SJCRH30 (cell line): ENCODE data around the gene ARL6IP4. TPM values are rescaled to one million over a fixed set of nuclear protein-coding genes. Genes with fewer than 3 reads are reported as not detected.
"Not testable (repeated sequence)": the region's sequence is repeated elsewhere in the genome, so short reads cannot be mapped to it uniquely, and the experiment has no call there.

Experiments used
- DNase-seq, 2 experiments: peaks; one replicate each; pipeline ENCODE4 v3.0.0-alpha.2; 2015 to 2020
- H3K27ac ChIP-seq: fragments of 250-450 bp; sonication (Bioruptor Pico); 2 replicates; pipeline ENCODE4 v1.5.1; 2020; ENCODE audit warnings: mild to moderate bottlenecking, moderate library complexity
- H3K27me3 ChIP-seq: fragments of 250-450 bp; sonication (Bioruptor Pico); 2 replicates; pipeline ENCODE4 v1.5.1; 2020; ENCODE audit warnings: mild to moderate bottlenecking, moderate library complexity
- H3K36me3 ChIP-seq: fragments of 250-450 bp; sonication (Bioruptor Pico); 2 replicates; pipeline ENCODE4 v1.5.1; 2020; ENCODE audit warnings: mild to moderate bottlenecking, moderate library complexity
- H3K4me1 ChIP-seq: fragments of 250-450 bp; sonication (Bioruptor Pico); 2 replicates; pipeline ENCODE4 v1.5.1; 2020; ENCODE audit warnings: mild to moderate bottlenecking, moderate library complexity
- H3K4me3 ChIP-seq: fragments of 250-450 bp; sonication (Bioruptor Pico); 2 replicates; pipeline ENCODE4 v1.5.1; 2020; ENCODE audit warnings: mild to moderate bottlenecking, moderate library complexity
- H3K9me3 ChIP-seq: fragments of 250-450 bp; sonication (Bioruptor Pico); replicated peaks from 2 replicates; pipeline ENCODE4 v1.5.1; 2020; ENCODE audit warnings: mild to moderate bottlenecking, moderate library complexity
- total RNA-seq: library from RNA; depleted of rRNA; stranded (reverse); fragments of >200 nt; shearing (Covaris generic); gene quantifications from 2 replicates; pipeline ENCODE4 v1.2.3, GENCODE V29; 2014

ARL6IP4 gene
- total RNA-seq, 1 experiment from 2014 or later: 144 TPM

DNA sequence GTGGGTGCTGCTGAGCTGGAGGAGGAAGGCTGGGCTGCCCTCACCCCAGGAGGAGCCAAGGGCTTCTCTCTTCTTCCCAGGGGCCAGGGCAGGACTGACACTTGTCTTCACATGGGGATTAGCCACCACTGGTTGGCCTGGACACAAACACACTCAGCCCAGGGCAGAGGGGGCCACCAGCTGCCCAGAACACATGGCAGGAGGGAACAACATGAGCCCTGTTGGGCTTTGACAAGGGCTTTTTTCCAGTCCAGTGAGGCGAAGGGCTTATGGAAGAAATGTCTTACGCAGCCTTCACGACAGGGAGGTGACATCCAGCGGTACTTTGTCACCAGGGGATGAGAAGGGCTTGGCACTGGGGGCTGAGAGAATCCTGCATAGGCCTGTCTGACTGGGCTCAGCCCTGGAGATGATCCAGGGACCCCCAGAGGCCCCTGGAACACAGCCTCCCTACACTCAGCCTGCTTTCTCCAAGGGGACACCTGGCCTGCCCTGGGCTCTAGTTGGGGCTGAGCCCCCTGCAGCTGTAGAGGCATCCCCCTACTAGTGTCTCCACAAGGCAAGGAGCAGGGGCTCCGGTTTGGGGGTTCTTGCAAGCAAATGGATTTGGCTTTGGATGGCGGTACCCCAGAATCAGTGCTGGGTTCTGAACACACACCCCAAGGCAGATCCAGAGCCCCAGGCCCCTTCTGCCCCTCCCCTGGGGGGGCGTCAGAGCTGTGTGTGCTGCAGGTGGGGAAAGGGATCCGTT lies 18.9 kb downstream of the ARL6IP4 start:
- DNase-seq: no peak
- Histone ChIP-seq H3K27me3 (no peaks in the 10 kb centered on the region), H3K36me3 (no peaks in the 10 kb centered on the region), H3K4me3 (no peak overlapping the region), H3K4me1 (no peaks in the 10 kb centered on the region), H3K9me3 (no peaks in the 10 kb centered on the region), H3K27ac (no peak overlapping the region)

DNA sequence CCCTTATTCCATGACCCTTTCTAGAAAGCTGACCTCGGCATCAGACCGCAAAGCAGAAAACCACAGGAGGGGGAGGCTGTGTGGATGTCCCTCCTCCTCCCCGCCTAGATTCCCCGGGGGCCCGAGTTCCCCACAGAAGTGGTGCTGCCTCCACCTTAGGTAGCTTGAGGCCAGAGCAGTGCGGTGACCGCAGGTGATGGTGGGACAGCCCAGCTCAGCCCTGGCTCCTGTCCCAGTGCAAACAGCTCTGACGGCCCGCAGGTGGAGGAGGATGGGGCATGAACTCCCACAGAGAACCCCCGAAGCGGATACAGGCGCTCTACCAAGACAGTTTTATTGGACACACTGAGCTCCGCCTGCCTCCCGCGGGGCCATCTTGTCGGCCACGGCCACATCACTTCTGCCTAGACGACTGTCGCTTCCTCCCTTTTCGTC lies 19.5 kb downstream of the ARL6IP4 start:
- H3K36me3 ChIP-seq: no peaks in the 10 kb centered on the region
- H3K27ac ChIP-seq: no peak overlapping the region
- H3K9me3 ChIP-seq: no peaks in the 10 kb centered on the region
- no peaks in the 10 kb centered on the region for H3K4me1 ChIP-seq
- DNase-seq: no peak
- H3K4me3 ChIP-seq: no peak overlapping the region
- H3K27me3 ChIP-seq: no peaks in the 10 kb centered on the region

DNA sequence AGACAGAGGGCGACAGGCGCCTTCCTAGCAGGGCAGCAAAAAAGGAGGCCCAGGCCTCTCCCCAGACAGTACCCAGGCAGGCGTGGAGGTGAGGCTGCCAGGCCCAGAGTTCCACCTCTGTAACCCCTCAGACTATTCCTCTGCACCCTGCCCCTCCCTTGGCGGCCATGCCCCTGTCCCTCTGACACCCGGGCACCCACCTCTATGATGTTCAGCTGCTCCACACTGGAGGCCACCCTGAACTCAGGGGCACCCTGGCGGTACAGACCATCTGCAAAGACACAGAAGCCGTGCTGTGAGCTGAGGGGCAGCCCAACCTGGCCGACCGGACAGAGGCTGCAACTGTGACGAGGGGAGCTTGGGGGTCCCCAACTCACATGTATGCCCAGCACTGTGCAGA lies 20.1 kb downstream of the ARL6IP4 start:
- Histone ChIP-seq H3K9me3 (no peaks in the 10 kb centered on the region), H3K36me3 (no peaks in the 10 kb centered on the region), H3K4me1 (no peaks in the 10 kb centered on the region), H3K27me3 (no peaks in the 10 kb centered on the region), H3K27ac (no peak overlapping the region), H3K4me3 (no peak overlapping the region)
- no peak for DNase-seq

DNA sequence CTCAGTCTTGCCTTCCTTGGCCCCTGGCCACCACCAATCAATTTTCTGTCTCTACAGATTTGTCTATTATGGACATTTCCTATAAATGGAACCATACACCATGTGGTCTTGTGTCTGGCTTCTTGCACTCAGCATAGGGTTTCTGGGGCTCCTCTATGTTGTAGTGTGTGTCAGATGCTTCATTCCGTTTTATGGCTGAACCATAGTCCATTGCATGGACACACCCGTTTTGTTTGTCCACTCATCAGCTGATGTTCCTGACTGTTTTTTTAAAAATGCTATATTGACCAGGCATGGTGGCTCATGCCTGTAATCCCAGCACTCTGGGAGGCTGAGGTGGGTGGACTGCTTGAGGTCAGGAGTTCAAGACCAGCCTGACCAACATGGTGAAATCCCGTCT lies 21.0 kb downstream of the ARL6IP4 start:
- H3K27ac ChIP-seq: no peak overlapping the region

DNA sequence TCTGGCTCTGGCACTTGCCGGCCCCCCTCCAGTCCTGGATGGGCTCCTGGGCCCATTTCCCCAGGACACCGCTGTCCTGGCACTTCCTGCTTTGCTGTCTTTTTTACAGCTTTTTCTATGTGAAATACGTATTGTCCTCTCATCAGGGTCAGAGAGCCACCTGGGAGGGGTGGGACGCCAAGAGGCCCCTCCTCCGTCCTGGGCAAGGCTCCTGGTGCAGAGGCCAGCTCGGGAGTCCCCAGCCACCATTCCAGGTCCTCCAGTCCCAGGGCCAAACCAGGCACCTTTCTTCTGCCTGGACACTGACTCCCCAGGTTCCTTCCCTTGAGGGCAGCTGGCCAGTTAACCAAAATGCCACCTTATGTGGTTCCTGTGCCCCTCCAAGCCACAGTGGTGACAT lies 22.8 kb downstream of the ARL6IP4 start:
- H3K4me1 ChIP-seq: no peaks in the 10 kb centered on the region
- no peak overlapping the region for H3K27ac ChIP-seq
- H3K36me3 ChIP-seq: no peaks in the 10 kb centered on the region
- no peak overlapping the region for H3K4me3 ChIP-seq
- no peak for DNase-seq
- H3K27me3 ChIP-seq: no peaks in the 10 kb centered on the region
- no peaks in the 10 kb centered on the region for H3K9me3 ChIP-seq

More for the DNA sequence above, 21.0 kb downstream of the ARL6IP4 start:
- H3K36me3 ChIP-seq: no peaks in the 10 kb centered on the region
- no peak overlapping the region for H3K4me3 ChIP-seq
- no peaks in the 10 kb centered on the region for H3K4me1 ChIP-seq
- H3K27me3 ChIP-seq: no peaks in the 10 kb centered on the region
- H3K9me3 ChIP-seq: no peaks in the 10 kb centered on the region
- no peak for DNase-seq

DNA sequence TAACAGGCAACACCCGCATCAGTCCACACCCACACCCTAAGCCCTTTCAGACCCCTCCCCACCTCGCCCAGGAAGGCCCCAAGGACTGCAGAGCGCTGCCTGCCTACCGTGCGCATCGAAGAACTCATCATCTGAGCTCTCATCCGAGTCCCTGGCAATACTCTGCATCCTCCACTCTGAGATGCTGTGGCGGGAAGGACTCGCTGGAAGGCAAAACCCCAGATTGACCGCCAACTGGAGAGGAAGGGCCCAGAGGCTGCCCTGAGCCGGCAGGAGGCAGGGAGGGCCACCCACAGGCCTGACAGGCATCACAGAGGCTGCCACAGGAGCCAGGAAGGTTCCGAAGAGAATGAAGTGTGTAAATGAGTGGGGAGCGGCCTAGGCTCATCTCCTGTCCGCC lies 23.8 kb downstream of the ARL6IP4 start:
- no peak for DNase-seq
- H3K27ac ChIP-seq: no peak overlapping the region

DNA sequence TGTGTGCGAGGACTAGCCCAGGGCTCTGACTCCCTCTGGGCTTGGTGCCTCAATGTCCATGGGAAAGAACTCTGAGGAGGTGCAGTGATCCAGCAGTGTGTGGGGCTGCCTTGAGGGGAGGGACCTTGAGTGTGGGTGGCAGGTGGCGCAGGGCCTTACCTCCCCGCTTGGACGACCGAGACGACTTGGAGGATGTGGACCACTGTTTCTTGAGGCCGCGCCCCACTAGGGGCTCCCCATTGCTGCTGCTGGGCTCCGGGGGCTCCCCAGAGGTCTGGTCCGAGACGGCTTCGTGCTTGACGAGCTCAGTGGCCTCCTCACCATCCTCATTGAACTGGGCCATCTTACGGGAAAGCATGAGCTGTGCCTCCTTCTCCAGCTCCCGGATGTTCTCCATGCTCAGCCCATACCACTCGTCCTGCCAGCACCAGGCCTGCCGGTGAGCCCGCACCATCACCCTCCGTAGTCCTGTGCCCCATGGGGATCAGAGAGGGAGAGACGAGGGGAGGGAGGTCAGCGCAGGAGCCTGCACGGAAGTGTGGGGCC lies 24.7 kb downstream of the ARL6IP4 start:
- Histone ChIP-seq H3K9me3 (no peaks in the 10 kb centered on the region), H3K27me3 (no peaks in the 10 kb centered on the region), H3K27ac (no peak overlapping the region), H3K36me3 (no peaks in the 10 kb centered on the region), H3K4me3 (no peak overlapping the region), H3K4me1 (no peaks in the 10 kb centered on the region)
- DNase-seq: no peak

More for the DNA sequence above, 23.8 kb downstream of the ARL6IP4 start:
- no peak overlapping the region for H3K4me3 ChIP-seq
- H3K27me3 ChIP-seq: no peaks in the 10 kb centered on the region
- H3K36me3 ChIP-seq: no peaks in the 10 kb centered on the region
- no peaks in the 10 kb centered on the region for H3K4me1 ChIP-seq
- no peaks in the 10 kb centered on the region for H3K9me3 ChIP-seq

DNA sequence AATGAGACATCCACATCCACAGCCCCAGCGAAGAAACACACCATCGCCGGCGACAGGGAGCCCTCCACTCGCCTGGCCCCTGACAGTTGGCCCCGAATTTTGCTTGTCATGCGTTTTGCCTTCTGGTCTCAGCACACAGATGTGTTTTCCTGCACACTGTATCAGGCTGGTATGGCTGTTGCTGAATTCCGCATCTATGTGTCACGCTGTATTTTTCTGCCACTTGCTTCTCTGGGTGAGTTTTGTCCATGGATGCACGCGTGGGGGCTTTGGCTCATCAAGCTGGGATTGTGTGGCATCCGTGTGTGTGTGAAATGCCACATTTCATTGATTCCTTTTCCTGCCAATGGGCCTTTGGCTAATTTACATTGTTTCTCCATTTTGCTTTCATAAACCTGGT lies 26.5 kb downstream of the ARL6IP4 start:
- DNase-seq: no peak

DNA sequence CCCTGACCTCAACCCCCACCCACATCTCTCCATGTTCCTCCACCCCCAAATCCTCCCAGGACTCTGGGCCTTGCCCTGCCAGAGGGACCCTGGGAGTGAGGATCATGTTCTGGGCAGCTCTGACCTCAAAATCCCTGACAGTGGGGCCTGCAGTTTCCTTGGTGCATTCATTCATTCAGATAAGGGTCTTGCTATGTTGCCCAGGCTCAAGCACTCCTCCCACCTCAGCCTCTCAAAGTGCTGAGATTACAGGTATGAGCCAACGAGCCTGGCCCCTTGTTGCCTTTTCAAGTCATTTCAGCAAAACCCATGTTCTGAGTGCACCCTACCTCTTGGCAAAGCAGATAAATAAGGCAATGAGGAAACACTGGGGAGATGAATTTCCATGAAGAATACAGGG lies 29.6 kb downstream of the ARL6IP4 start:
- Histone ChIP-seq H3K27ac (no peak overlapping the region), H3K27me3 (no peaks in the 10 kb centered on the region), H3K4me3 (no peak overlapping the region), H3K9me3 (no peaks in the 10 kb centered on the region), H3K36me3 (no peaks in the 10 kb centered on the region), H3K4me1 (no peaks in the 10 kb centered on the region)
- no peak for DNase-seq

More for the DNA sequence above, 26.5 kb downstream of the ARL6IP4 start:
- Histone ChIP-seq H3K4me1 (no peaks in the 10 kb centered on the region), H3K27ac (no peak overlapping the region), H3K27me3 (no peaks in the 10 kb centered on the region), H3K9me3 (no peaks in the 10 kb centered on the region), H3K36me3 (no peaks in the 10 kb centered on the region), H3K4me3 (no peak overlapping the region)

DNA sequence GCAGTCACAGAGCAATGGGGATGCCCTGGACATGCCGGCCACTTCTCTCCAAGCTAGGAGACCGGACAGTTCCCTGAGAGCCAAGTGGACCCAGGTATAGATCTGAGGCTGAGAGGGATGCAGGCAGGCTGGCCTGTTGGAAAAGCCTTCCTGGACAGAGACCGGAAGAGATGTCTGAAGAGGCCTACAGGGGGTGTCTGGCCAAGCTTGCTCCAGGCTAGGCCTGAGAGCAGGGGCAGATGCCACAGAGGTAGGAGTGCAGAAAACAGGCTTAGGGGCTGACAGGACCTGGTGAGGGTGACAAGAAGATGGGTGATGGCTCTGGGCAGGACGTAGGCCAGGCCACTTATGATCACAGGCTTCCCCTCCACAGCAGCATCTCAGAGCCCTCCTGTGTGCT lies 30.2 kb downstream of the ARL6IP4 start:
- no peaks in the 10 kb centered on the region for H3K36me3 ChIP-seq
- H3K27me3 ChIP-seq: no peaks in the 10 kb centered on the region
- no peaks in the 10 kb centered on the region for H3K9me3 ChIP-seq
- no peaks in the 10 kb centered on the region for H3K4me1 ChIP-seq
- no peak overlapping the region for H3K27ac ChIP-seq
- no peak for DNase-seq
- no peak overlapping the region for H3K4me3 ChIP-seq

DNA sequence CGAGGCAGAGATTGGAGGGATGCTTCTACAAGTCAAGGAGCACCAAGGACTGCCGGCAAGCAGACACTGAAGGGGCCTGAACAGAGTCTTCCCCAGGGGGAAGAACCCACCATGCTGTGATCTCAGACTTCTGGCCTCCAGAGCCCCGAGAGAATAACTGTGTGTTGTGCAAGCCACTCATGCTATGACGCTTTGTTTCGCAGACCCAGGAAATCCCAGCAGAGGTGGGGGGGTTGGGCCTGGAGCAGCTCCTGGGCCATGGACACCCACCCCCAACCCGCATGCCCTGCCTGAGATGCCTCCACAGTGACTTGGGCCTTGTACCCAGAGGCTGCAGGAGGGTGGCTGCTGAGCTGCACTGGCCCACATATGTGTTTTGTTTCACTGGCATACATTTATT lies 31.2 kb downstream of the ARL6IP4 start:
- Histone ChIP-seq H3K4me3 (no peak overlapping the region), H3K9me3 (no peaks in the 10 kb centered on the region), H3K27me3 (no peaks in the 10 kb centered on the region), H3K4me1 (no peaks in the 10 kb centered on the region), H3K27ac (no peak overlapping the region), H3K36me3 (no peaks in the 10 kb centered on the region)
- no peak for DNase-seq

DNA sequence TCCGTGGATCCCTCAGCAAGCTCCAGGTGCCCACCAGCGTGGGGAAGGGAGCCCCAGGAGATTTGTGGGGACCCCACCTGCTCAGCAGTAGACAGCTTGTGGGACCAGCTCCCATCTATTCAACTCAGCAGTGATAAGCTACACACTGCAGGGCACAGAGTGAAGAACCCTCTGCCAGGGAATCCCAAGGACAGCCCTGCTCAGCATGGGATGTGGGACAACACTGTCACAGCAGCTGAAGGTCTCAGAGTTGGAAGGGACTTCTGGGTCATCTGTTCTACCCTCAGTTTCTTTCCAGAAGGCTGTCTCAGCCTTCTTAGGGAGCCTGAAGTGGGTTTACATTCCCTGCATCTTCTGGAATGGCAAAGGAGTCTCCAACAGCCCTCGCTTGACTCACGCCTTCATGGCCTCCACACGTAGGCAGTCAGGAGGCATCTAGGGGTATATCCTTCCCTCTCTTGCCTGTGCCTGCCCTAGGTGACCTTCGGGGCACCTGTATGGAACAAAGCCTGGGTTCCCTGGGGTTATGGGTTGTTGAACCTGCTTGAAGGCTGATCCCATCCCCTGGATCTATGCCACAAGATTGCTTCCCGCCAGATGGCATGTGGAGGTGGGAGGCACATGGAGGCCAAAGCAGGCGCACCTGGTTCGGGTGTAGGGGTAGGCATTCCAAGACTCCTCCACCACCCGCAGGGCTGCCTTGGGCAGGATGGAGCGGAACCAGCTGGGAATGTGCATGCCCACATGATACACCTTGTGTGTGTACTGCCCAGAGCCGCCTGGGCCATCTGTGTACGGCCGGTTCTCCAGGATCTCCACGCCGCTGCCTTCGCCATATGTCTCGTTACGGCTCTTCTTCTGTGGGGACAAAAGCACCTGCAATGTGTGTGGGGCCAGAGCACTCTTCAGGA lies 33.0 kb downstream of the ARL6IP4 start:
- Histone ChIP-seq H3K27ac (no peak overlapping the region), H3K4me1 (no peaks in the 10 kb centered on the region), H3K36me3 (no peaks in the 10 kb centered on the region), H3K9me3 (no peaks in the 10 kb centered on the region), H3K4me3 (no peak overlapping the region), H3K27me3 (no peaks in the 10 kb centered on the region)
- DNase-seq: no peak

DNA sequence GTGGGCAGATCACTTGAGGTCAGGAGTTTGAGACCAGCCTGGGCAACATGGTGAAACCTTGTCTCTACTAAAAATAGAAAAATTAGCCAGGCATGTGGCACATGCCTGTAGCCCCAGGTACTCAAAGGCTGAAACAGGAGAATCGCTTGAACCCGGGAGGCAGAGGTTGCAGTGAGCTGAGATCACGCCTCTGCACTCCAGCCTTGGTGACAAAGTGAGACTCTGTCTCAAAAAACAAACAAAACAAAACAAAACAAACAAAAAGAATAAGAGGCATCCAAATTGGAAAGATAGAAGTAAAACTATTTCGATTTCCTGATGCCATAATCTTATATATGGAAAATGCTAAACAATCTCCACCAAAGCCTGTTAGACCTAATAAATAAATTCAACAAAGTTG lies 34.0 kb downstream of the ARL6IP4 start:
- DNase-seq, H3K4me1 ChIP-seq: not testable (repeated sequence)

DNA sequence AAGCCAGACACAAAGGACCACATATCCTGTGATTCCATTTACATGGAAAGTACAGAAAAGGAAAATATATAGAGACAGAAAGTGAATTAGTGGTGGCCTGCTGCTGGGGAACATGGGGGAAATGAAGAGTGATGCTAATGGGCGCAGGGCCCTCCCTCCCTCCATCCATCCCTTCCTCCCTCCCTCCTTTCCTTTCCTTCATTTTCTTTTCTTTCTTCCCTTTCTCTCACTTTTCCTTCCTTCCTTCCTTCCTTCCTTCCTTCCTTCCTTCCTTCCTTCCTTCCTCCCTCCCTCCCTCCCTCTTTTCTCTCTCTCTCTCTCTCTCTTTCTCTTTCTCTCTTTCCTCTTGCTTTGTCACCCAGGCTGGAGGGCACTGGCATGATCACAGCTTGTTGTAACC lies 37.3 kb downstream of the ARL6IP4 start:
- H3K27ac ChIP-seq: no peak overlapping the region
- no peaks in the 10 kb centered on the region for H3K27me3 ChIP-seq
- H3K36me3 ChIP-seq: no peaks in the 10 kb centered on the region
- no peak overlapping the region for H3K4me3 ChIP-seq
- no peaks in the 10 kb centered on the region for H3K4me1 ChIP-seq
- no peak for DNase-seq
- no peaks in the 10 kb centered on the region for H3K9me3 ChIP-seq

More for the DNA sequence above, 34.0 kb downstream of the ARL6IP4 start:
- not testable (repeated sequence) for H3K27me3 ChIP-seq, H3K9me3 ChIP-seq, H3K27ac ChIP-seq, H3K36me3 ChIP-seq, H3K4me3 ChIP-seq

DNA sequence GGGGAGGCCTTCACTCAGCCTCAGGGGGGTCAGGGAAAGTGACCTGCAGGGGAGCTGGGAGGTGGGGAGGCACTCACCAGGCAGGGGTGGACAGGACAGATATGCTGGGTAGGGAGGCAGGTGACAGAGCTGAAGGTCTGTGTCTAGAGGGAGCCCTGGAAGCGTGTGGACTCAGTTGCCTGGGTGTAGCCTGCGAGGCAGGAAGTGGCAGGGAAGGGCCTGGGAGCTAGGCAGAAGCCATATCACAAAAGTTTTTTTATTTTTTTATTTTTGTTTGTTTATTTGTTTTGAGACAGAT lies 39.3 kb downstream of the ARL6IP4 start:
- no peaks in the 10 kb centered on the region for H3K9me3 ChIP-seq
- H3K27me3 ChIP-seq: no peaks in the 10 kb centered on the region
- H3K4me3 ChIP-seq: no peak overlapping the region
- DNase-seq: no peak
- H3K36me3 ChIP-seq: no peaks in the 10 kb centered on the region
- no peaks in the 10 kb centered on the region for H3K4me1 ChIP-seq
- H3K27ac ChIP-seq: no peak overlapping the region
